Effector memory CD8-positive, alpha-beta T cell (primary cell): ENCODE measurements around the gene TXNDC2.

Source experiments
- ATAC-seq: fragments of 150-1000 bp; cut with Tn5 transposase; replicated peaks from 2 replicates; pipeline ENCODE4 v1.10.0; 2021; ENCODE audit warnings: mild to moderate bottlenecking, moderate library complexity
- DNase-seq, 3 experiments: peaks; one replicate each; pipeline ENCODE4 v3.0.0; 2021
- H3K27ac Mint-ChIP-seq, 2 donors: one replicate each; pipeline ENCODE4 v1.8.0; 2022; ENCODE audit warnings: mild to moderate bottlenecking in 2 of 2, mixed read lengths in 2 of 2, moderate library complexity in 2 of 2
- H3K27me3 Mint-ChIP-seq, 2 donors: one replicate each; pipeline ENCODE4 v1.8.0; 2022; ENCODE audit warnings: mixed read lengths in 2 of 2
- H3K36me3 Mint-ChIP-seq: one replicate; pipeline ENCODE4 v1.8.0; 2022; ENCODE audit warnings: mild to moderate bottlenecking, moderate library complexity, mixed read lengths; ENCODE audit not compliant: insufficient read depth
- H3K4me1 Mint-ChIP-seq, 2 donors: one replicate each; pipeline ENCODE4 v1.8.0; 2022; ENCODE audit warnings: low read depth in 2 of 2, mixed read lengths in 2 of 2
- H3K4me3 Mint-ChIP-seq, 2 donors: one replicate each; pipeline ENCODE4 v1.8.0; 2022; ENCODE audit warnings: mild to moderate bottlenecking in 2 of 2, mixed read lengths in 2 of 2, moderate library complexity in 2 of 2
- H3K9me3 Mint-ChIP-seq, 2 donors: one replicate each; pipeline ENCODE4 v1.8.0; 2022; ENCODE audit warnings: mixed read lengths in 2 of 2
- total RNA-seq, 9 experiments: gene quantifications; one replicate each; lab custom pipeline; 2026; lab: John Stamatoyannopoulos, UW

The TXNDC2 gene
- total RNA-seq: 0 reads per million in 9 experiments

DNA sequence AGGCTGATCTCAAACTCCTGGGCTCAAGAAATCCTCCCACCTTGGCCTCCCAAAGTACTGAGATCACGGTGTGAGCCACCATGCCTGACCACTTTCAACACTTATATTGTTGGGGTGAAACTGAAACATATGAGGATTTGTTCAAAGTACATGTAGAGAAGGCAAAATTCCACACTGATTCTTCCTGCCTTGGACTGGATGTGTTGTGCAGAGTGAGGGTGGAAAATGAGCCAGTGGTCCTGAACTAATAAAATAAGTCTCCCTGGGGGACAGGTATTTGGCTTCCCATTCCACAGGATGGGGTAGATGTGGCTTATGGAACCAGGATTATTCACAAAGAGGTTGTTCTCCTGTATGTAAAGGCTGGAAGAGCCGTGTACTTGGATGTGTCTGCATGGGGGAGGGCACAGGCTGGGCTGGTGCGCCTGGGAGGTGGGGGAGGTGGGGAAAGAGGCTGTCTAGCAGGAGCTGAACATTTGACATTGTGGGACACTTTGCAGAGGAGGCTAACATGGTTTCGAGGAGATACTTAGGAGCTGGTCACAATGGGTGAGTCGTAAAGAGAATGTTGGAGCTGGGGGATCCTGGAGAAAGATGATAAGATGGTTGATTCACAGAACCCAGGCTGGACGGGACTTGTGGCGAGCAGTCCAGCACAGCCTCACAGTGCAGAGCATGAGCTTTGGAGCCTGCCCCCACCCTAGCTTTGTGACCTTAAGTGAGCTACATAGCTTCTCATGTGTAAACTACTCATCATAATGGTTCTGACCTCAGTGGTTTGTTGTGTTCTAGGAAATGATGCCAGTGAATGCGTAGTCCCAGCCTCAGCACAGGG, at the start of gene TXNDC2:
Gene TXNDC2 (plus strand): TSS at position 804 of the 835 bp plus-strand sequence. CDS start 708 bp downstream, outside the sequence.
- Mint-ChIP-seq H3K4me1 (no peaks in the 10 kb centered on the region), H3K36me3 (peaks cover 5% of the 10 kb centered on the region), H3K4me3 (no peak within 1 kb of the TSS), H3K9me3 (no peaks in the 10 kb centered on the region), H3K27ac (no peak within 1 kb of the TSS), H3K27me3 (peaks cover 10 to 33% of the 10 kb centered on the region in 2 donors)
- no peak for ATAC-seq
- no peak for DNase-seq

DNA sequence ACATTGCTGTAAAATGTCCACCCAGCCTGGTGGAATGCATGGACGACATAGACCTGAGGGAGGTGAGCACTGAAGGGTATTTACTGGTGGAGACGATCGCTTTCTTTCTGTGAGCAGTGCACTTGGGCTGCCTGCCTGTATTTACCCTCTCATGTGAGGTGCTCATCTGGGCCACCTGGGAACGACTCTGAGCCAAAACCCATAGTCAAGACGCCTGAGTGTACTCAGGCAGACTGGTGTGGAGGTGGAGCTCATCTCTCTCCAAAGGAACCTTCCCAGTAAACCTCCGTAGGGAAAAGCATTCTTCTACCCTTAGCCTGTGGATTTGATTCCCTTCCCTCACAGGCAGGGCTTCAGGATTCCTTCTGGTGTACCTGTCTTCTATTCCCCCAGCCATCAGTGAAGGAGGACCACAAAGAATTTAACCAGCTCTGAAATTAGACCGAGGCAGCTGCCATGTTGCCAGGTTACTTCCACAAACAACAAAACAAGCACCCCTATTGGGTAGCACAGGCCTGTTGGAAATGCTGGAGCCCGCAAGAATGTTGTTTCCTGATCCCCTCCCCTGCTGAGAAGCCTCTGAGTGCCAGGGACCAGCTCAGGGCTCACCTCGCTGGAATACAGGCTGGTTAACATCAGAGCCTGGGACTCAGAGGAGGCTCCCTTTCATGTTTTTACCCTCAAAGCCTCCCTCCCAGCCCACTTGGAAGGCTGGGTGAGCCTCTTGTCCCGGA, 47.5 kb upstream of the TXNDC2 start:
- Mint-ChIP-seq H3K4me3 (no peak overlapping the region), H3K36me3 (no peaks in the 10 kb centered on the region), H3K27ac (no peak overlapping the region), H3K9me3 (no peaks in the 10 kb centered on the region), H3K27me3 (peaks cover 25 to 53% of the 10 kb centered on the region in 2 donors), H3K4me1 (no peaks in the 10 kb centered on the region)
- DNase-seq (no peak), ATAC-seq (no peak)

DNA sequence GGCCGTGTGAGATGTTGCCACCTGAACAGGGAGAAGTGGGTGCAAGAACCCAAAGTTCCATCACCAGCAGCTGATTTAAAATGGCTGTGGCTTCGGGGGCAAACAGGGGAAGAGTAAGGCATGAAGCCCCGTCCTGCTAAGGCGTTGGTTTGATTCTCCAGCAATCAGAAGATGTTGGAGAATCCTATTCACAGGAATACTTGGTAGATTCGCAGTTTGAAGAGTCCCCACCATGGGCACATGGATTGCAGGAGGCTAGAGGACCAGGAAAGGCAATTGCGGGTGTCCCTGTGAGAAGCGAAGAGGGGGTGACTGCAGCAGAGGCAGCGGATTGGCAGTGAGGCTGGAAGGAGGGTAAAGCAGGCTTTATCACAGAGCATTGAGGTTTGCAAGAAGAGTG, 46.6 kb upstream of the TXNDC2 start:
- no peaks in the 10 kb centered on the region for H3K36me3 Mint-ChIP-seq
- DNase-seq (no peak), ATAC-seq (no peak)
- H3K27ac Mint-ChIP-seq: peak overlapping the region in 1 of 2 donors; percentile 30
- no peaks in the 10 kb centered on the region for H3K4me1 Mint-ChIP-seq
- no peaks in the 10 kb centered on the region for H3K9me3 Mint-ChIP-seq
- peaks cover 28 to 53% of the 10 kb centered on the region in 2 donors for H3K27me3 Mint-ChIP-seq
- no peak overlapping the region for H3K4me3 Mint-ChIP-seq

DNA sequence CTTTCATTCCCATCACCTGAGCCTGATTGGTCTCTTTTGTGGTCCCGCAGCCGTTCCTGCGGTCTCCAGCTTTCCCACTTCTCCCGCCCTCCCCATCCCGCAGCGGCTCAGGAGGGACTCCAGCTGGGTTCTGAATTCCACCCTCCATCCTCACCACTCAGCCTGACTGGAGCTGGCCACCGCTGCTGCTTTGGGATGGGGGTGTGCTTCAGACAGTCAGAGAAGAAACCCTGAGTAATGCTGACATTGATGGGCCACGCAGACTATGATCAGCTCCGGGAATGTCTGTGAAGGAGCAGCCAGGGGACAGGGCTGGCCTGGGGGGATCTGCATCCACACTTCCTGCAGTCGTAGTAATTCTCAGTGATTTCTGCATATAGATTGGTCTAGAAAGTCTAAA, 45.9 kb upstream of the TXNDC2 start:
- no peaks in the 10 kb centered on the region for H3K9me3 Mint-ChIP-seq
- H3K27me3 Mint-ChIP-seq: peaks cover 30 to 57% of the 10 kb centered on the region in 2 donors
- H3K36me3 Mint-ChIP-seq: no peaks in the 10 kb centered on the region
- no peaks in the 10 kb centered on the region for H3K4me1 Mint-ChIP-seq
- H3K27ac Mint-ChIP-seq: no peak overlapping the region
- ATAC-seq (no peak), DNase-seq (no peak)
- no peak overlapping the region for H3K4me3 Mint-ChIP-seq

DNA sequence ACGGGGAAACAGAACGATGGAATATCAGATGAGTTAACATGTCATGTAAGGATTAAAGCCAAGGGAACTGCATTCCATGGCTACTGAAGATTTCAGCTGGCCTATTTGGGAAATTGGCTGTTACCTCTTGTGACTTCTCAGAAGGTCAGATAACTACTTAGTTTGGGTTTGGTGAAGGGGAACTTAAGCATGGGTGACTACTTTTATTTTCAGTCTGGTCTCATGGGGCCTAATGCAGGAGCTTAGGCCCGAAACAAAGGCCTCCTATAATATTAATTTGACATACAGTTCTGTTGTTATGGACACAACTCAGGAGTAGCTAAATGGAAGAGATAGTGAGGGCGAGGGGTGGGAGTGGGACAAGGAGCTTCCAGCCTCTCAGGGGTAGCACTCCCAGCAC, 44.0 kb upstream of the TXNDC2 start:
- Mint-ChIP-seq H3K36me3 (no peaks in the 10 kb centered on the region), H3K27ac (no peak overlapping the region), H3K4me3 (no peak overlapping the region), H3K27me3 (peaks cover 24 to 47% of the 10 kb centered on the region in 2 donors), H3K4me1 (no peaks in the 10 kb centered on the region), H3K9me3 (no peaks in the 10 kb centered on the region)
- no peak for ATAC-seq
- no peak for DNase-seq

DNA sequence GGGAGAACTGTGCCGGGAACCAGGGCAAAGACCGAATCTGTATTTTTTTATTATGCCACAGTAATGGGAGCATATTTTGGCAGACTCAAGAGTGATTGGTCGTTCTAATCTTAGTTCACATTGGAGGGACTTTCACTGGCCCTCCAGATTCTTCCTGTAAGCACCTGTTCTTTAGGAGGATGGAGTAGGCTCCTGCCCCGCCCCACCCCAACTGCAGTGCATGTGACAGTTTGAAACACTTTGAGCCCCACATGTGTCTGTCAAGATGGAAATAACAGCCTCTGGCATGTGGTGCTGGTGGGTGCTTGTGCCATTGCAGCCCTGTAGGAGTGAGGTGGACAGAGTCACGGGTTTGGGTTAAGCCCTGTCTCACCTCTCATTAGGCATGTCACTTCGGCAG, 43.3 kb upstream of the TXNDC2 start:
- Mint-ChIP-seq H3K4me1 (no peaks in the 10 kb centered on the region), H3K4me3 (no peak overlapping the region), H3K27me3 (peaks cover 18 to 48% of the 10 kb centered on the region in 2 donors), H3K9me3 (no peaks in the 10 kb centered on the region), H3K36me3 (no peaks in the 10 kb centered on the region), H3K27ac (no peak overlapping the region)
- DNase-seq (no peak), ATAC-seq (no peak)

DNA sequence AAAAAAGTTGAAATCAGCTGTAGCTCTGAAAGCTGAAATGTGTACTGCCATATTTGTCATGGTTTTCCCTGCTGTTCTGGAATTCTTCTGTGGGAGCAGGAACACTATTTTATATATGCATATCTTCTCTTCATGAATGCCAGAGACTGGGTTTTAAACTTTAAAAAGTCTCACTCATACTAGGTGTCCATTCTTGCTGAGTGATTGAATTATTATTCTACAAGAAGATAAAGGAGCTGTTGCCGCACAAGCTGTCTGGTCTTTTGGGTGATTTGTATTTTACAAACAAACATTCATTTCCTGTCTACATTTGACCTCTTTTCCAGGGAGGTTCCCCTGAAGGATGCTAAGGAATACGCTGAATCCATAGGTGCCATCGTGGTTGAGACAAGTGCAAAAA, 40.5 kb upstream of the TXNDC2 start:
- Mint-ChIP-seq H3K4me3 (no peak overlapping the region), H3K27ac (no peak overlapping the region), H3K9me3 (no peaks in the 10 kb centered on the region), H3K4me1 (peaks cover 0 to 2% of the 10 kb centered on the region in 2 donors), H3K36me3 (no peaks in the 10 kb centered on the region), H3K27me3 (peaks cover 27 to 46% of the 10 kb centered on the region in 2 donors)
- no peak for DNase-seq
- no peak for ATAC-seq

DNA sequence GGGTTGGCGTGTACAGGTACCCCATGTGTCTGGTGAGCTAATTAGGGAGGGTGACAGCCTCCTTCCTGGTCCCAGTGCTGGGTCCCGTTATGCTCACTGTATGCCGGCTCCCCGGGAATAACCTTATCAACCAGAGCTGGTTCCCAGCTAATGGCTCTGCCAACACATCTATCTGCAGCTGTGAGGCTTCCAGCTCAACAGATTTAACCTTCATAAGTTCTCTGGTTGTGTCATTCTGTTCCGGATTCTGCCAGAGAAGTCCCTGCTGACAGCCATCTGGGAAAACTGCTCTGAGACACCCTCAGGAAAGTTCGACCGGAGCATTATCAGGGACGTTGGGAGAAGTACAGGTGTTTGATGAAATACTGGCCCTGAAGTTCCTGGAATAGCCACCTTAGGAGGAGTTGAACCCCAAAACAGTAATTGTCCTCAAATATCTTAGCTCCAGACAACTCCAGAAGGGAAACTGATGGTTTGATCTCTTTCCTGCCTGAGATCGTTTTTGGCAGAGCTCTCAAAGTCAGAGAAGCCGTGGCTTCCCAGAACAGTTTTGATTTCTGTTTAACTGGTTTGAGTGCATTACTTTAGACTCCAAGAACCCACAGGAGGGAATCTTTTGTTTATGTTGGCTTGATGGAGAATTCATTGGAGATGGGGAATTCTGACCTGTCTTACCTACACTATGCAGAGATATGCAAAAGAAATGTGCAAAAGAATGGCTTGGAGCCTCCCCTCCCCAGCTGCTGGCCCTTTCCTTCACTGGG, 39.4 kb upstream of the TXNDC2 start:
- peaks cover 0 to 2% of the 10 kb centered on the region in 2 donors for H3K4me1 Mint-ChIP-seq
- no peak overlapping the region for H3K27ac Mint-ChIP-seq
- H3K4me3 Mint-ChIP-seq: no peak overlapping the region
- H3K27me3 Mint-ChIP-seq: peaks cover 27 to 46% of the 10 kb centered on the region in 2 donors
- DNase-seq: no peak
- no peaks in the 10 kb centered on the region for H3K9me3 Mint-ChIP-seq
- ATAC-seq: no peak
- H3K36me3 Mint-ChIP-seq: no peaks in the 10 kb centered on the region

DNA sequence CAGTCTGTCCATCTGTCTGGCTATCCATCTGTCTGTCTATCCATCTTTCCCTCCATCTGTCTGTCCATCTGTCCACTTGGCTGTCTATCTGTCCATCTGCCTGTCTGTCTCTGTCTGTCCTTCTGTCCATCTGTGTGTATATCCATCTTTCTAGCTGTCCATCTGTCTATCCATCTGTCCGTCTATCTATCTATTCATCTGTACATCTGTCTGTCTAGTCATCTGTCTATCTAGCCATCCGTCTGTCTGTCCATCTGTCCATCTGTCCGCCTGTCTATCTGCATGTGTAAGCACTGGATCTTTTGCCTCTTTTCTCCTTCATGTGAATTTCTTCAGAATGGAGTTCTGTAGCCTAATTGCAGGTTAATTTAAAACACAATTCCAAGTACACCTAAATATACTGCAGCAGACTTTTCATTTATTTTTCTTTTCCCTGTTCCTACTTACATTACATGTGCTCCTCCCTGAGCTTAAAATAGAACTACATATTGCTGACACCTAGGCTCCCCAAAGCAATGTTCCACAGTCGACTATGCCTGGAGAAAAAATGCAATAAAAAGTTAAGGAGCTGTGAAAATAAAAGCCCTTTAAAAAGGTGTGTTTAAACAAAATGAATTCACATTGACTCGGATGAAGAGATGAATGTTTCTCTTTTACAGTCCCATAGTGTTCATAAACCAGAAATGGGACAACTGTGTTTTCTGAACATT, 37.4 kb upstream of the TXNDC2 start:
- no peak overlapping the region for H3K27ac Mint-ChIP-seq
- DNase-seq (no peak), ATAC-seq (no peak)
- peaks cover 27 to 40% of the 10 kb centered on the region in 2 donors for H3K27me3 Mint-ChIP-seq
- no peaks in the 10 kb centered on the region for H3K36me3 Mint-ChIP-seq
- no peaks in the 10 kb centered on the region for H3K9me3 Mint-ChIP-seq
- H3K4me3 Mint-ChIP-seq: no peak overlapping the region
- peaks cover 0 to 2% of the 10 kb centered on the region in 2 donors for H3K4me1 Mint-ChIP-seq

DNA sequence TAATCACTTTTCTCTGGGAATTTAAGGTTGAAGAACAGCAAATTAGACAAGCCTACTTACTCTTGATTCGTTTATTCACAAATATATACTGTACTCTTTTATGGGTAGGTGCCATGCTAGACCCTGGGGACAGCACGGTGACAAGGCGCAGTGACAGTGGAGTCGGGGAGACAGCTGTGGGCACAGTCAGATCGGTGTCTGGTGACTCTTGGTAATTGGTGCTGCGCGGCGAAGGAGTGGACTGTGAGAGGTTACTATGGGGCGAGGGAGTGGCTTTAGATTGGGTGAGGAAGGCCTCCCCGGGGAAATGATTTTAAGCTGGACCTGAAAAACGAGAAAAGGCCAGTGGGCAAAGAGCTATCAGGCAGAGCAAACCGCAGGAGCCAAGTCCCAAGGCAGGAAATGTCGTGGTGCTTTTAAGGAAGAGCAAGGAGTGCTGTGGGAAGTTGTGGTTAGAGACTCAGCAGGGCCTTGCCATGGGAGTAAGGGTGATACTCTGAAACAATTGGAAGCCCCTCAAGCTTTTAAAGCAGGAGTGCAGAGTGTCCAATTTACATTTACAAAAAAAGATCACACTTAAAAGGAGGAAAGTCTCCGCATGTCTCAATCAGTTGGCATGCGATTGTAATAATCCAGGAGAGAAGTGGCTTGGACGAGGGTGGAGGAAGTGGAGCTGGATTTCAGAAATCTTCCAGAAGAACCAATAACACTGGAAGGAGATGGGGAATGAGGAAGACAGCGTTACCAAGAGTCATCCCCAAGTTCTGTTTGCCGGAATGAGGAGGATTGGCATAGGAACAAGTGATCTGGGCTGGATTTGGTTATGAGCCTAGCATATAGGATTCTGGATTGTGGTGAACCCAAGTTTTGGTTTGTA, 36.1 kb upstream of the TXNDC2 start:
- H3K27ac Mint-ChIP-seq: no peak overlapping the region
- no peak for DNase-seq
- no peaks in the 10 kb centered on the region for H3K9me3 Mint-ChIP-seq
- H3K36me3 Mint-ChIP-seq: peaks cover 2% of the 10 kb centered on the region
- H3K4me3 Mint-ChIP-seq: no peak overlapping the region
- peaks cover 27 to 39% of the 10 kb centered on the region in 2 donors for H3K27me3 Mint-ChIP-seq
- peaks cover 0 to 2% of the 10 kb centered on the region in 2 donors for H3K4me1 Mint-ChIP-seq
- ATAC-seq: no peak

DNA sequence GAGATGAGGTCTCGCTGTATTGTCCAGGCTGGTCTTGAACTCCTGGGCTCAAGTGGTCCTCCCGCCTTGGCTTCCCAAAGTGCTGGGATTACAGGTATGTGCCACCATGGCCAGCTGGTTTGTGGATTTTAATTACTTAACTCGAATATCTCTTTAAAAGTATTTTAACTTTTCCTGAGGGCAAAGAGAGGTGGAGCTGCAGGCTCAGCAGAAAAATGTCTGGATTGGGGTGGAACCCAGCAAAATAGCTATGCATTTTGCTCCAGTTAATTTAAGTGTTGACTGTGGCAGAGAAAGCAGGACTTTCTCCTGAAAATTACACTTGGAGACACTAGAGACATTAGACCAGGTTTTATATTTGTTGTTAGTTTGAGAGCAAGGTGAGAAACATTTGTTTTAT, 35.5 kb upstream of the TXNDC2 start:
- DNase-seq (no peak), ATAC-seq (no peak)
- Mint-ChIP-seq H3K9me3 (no peaks in the 10 kb centered on the region), H3K4me3 (no peak overlapping the region), H3K27me3 (peaks cover 29 to 46% of the 10 kb centered on the region in 2 donors), H3K36me3 (peaks cover 2% of the 10 kb centered on the region), H3K27ac (no peak overlapping the region), H3K4me1 (peaks cover 0 to 2% of the 10 kb centered on the region in 2 donors)

DNA sequence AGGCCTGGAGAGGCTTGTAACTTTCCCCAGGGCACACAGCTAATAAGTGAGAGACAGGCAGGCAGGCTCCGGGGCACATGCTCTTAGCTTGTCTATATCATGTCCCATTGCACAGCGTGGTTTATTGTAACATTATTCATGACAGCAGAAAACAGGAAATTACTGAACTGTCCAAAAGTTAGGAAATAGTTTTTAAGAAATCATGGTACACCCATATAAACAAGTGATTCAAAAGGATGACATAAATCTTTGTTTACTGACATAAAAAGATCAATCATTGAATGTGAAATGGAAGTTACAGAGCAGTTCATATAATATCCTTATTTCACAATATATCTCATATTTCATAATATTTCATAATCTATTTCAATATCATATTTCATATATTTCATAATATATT, 34.3 kb upstream of the TXNDC2 start:
- Mint-ChIP-seq H3K27ac (no peak overlapping the region), H3K36me3 (peaks cover 2% of the 10 kb centered on the region), H3K27me3 (peaks cover 41 to 53% of the 10 kb centered on the region in 2 donors), H3K4me1 (peaks cover 0 to 2% of the 10 kb centered on the region in 2 donors), H3K9me3 (no peaks in the 10 kb centered on the region), H3K4me3 (no peak overlapping the region)
- ATAC-seq (no peak), DNase-seq (no peak)
